Activated CD8-positive, alpha-beta memory T cell treated with anti-CD3 and anti-CD28 coated beads for 1 hour (primary cell): ENCODE measurements around the gene MRPL50.

ENCODE experiments used
- DNase-seq, 2 donors: peaks; one replicate each; pipeline ENCODE4 v3.0.0-alpha.2; 2020; ENCODE audit warnings: low read depth in 1 of 2; ENCODE audit errors: extremely low read depth in 1 of 2

MRPL50 gene

DNA sequence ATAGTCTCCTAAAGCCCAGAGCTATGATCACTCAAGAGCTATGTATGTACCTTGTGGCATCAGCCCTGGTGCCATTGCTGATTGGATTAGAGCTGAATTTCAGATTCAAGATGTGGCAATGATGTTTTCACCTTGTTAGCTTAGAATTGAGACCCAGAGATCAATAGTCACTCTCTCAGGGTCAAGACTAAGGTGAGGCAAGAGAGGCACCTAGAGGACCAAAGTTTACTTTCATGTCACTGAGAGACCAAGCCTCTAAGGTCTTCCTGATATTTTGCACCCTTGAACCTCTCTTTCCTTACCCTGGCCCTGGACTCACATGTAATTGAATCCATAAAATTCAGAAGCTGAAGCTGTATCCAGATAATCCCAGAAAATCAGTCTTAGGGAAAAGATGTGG lies 56.5 kb downstream of the MRPL50 start:
- no peak for DNase-seq
